GM12873 (cell line): ENCODE data around the gene ILDR2.

Experiments used
- TF ChIP-seq, protein P1 (sequence below): IDR thresholded peaks from 2 replicates; pipeline ENCODE4 v1.5.1; 2012; ENCODE audit warnings: low read depth, mild to moderate bottlenecking, moderate library complexity, low read length, control low read depth; ENCODE audit not compliant: insufficient read depth; ENCODE audit errors: missing control alignments

The ILDR2 gene

DNA sequence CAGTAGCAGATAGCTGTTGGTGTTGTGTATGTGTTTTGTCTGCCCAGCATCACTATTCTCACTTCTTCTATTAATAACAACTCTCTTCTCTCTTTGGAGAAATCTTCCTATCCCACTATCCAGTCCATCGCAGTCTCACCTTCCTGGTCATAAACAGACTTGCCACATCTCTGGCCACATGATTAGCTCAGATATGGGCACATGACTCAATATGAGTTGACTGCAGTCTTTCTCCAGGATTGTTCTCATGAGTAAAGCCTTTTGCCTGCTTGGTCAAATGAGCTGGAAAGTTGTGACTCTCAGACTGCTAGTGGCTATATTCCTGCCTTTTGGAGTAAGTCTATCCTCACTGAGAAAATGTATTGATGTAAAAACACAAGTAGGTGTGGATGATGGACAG lies 66.4 kb downstream of the ILDR2 start:
- TF ChIP-seq, protein P1, sequence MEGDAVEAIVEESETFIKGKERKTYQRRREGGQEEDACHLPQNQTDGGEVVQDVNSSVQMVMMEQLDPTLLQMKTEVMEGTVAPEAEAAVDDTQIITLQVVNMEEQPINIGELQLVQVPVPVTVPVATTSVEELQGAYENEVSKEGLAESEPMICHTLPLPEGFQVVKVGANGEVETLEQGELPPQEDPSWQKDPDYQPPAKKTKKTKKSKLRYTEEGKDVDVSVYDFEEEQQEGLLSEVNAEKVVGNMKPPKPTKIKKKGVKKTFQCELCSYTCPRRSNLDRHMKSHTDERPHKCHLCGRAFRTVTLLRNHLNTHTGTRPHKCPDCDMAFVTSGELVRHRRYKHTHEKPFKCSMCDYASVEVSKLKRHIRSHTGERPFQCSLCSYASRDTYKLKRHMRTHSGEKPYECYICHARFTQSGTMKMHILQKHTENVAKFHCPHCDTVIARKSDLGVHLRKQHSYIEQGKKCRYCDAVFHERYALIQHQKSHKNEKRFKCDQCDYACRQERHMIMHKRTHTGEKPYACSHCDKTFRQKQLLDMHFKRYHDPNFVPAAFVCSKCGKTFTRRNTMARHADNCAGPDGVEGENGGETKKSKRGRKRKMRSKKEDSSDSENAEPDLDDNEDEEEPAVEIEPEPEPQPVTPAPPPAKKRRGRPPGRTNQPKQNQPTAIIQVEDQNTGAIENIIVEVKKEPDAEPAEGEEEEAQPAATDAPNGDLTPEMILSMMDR = no peak

DNA sequence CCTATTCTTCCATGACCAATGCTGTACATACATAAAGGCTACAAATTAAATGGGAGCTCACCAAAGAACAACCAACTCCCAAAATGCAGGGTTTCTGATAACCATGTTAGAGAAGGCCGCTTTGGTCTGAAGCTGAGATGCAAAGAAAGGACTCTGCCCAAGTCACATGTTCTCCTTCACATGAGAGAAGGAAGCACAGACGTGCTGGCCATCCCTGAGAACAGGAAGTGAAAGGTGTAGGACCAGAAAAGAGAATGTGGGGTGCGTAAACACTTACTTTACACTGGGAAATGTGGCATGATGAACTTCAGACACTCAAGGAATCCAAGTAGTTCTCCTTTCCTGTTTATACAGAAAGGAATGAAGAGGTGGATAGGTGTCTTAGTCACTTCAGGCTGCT lies 67.6 kb downstream of the ILDR2 start:
- TF ChIP-seq, protein P1 = no peak

DNA sequence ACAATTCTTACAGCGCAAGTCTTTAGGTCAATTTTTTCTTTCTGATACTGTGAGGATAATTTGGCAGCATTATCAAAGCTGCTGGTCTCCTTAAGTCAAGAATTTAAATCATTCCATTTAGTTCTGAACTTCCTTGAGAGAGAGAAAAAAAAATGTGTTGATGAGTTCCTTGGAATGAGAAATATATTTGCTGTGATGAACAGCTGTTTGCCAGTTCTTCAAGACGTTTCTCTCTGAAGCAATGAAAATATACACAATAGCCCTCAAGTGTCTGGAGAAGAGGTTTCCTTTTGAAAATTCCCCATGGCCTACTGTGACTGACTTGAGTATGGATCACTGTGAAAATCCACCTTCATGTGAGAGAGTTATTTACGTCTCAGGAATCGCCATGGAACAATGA lies 68.3 kb downstream of the ILDR2 start:
- TF ChIP-seq, protein P1 = no peak

DNA sequence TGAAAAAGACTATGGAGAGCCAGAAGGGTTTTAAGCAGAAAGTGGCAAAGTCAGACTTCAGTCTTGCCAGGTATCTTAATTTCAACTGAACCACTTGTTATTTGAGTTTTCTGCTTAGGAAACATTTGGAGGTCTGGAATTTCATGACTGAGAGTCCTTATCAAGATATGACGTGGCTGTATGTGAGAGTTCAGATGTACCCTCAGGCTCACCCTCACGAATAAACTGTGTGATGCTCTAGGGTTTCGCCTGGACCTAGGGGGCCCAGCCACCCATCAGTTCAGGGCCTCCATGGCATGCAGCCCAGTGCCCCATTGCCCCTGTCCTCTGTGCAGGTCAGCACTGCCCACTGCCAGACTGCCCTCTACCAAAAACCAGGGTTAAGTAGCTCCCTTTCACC lies 68.7 kb downstream of the ILDR2 start:
- TF ChIP-seq, protein P1 = no peak

DNA sequence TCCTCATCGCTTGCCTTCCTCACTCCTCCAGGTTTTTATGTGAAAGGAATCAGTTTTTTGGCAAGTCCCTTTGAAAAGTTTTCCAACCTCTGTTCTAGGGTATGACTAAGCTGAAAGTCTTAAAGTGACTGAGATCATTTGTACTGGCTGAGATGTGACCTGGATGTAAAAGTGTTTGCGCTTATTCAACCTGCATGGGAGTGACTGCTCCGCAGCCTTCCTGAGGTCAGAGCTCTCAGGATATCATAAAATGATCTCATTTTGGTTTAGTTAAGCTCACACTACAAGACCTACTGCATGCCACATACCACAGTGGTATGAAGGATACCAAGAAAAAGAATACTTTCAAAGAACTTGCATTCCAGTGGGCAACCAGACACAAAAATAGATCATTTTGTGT lies 69.4 kb downstream of the ILDR2 start:
- TF ChIP-seq, protein P1 = no peak

DNA sequence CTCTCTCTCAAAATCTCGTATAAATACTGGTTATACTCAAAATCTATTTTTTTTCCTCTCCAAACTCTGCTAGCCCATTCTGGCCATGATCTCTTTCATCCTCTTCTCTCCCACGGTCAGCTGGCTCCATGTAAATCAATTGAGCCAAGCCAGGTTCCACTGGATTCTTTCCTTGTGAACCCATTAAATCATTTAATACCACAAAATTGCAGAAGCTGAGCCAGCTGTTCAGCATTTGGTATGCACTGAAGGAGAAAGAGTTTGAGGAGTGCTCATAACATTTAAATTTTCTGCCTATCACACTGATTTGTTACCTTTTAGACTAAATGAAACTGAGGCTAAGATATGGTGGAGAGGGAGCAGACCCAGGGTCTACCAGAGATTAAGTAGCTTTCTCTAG lies 70.2 kb downstream of the ILDR2 start:
- TF ChIP-seq, protein P1 = no peak

DNA sequence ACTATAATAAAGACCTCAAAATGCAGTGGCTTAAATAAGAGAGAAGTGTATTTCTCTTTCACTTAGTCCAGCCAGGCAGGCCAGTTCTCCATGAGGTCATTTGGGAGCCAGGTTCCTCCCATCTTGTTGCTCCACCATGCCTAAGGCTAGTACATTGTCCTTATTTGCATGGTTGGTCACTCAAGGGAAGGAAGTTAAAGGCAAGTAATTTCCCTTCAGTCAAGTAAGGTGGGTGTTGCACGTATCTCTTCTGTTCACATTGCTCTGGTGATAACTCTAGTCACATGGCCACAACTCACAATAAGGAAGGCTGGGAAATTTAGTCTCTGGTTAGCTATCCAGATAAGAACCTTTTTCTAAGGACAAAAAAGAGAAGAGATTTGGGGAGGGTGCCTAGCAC lies 72.1 kb downstream of the ILDR2 start:
- TF ChIP-seq, protein P1 = no peak
